Measurements from ENCODE around the gene OR5K1.
A peak's percentile ranks its signal among the peaks of the same experiment; 100 is the strongest.

Gene OR5K1

GRCh38 chr3:98462901-98463300 is at the start of gene OR5K1:
Gene OR5K1 (plus strand): TSS chr3:98463201. CDS start chr3:98469577, 6,376 bp downstream.
- no peak for DNase-seq

DNA sequence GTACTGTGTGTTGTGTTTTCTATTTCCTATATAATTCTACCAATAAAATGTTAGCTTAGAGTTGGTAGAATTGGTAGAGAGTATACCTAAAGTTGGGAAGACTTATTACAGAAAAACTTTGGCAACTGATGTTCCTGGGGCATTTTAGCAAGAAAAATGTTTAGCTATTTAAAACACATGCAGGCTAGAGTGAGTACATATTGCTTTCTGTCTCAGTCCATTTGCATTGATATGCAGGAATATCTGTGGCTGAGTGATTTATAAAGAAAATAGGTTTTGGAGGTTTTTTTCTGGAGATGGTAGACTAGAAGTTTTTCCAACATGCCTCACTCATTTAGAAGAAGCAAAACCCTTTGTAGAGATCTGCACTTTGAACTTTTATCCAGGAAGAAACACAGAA is 30.4 kb upstream of the OR5K1 start:
- DNase-seq: no peak

GRCh38 chr3:98433764-98434163 is 29.2 kb upstream of the OR5K1 start:
- no peak for DNase-seq

- no peak for DNase-seq
Measured at GRCh38 chr3:98434412-98434811, 28.6 kb upstream of the OR5K1 start.

DNA sequence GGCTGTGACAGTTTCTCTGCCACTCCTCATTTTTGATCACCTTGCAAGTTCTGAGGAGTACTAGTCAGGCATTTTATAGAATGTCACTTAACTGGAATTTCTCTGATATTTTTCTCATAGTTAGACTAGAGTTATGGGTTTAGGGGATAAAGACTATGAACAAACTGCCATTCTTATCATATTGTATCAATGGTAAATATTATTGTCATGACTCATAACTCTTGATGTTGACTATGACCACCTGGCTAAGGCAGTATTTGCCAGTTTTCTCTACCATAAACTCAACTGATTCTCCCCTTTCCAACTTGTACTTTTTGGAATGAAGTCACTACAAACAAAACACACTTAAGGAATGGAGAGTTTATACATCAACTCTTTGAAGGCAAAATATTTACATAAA is 22.7 kb upstream of the OR5K1 start:
- DNase-seq: no peak

GRCh38 chr3:98445949-98446406 is 17.0 kb upstream of the OR5K1 start:
- DNase-seq: no peak

GRCh38 chr3:98449606-98450193 is 13.3 kb upstream of the OR5K1 start:
- DNase-seq: no peak

DNA sequence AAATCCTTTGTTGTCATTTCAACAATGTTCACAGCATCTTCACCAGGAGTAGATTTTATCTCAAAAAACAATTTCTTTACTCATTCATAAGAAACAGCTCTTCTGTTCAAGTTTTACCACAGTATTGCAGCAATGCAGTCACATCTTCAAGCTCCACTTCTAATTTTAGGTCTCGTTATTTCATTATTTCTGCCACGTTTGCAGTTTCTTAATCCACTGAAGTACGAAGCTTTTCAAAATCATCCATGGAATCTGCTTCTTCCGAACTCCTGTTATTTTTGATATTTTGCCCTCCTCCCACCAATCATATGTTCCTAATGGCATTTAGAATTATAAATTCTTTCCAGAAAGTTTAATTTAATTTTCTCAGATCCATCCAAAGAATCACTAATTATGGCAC is 12.6 kb upstream of the OR5K1 start:
- DNase-seq: no peak

DNA sequence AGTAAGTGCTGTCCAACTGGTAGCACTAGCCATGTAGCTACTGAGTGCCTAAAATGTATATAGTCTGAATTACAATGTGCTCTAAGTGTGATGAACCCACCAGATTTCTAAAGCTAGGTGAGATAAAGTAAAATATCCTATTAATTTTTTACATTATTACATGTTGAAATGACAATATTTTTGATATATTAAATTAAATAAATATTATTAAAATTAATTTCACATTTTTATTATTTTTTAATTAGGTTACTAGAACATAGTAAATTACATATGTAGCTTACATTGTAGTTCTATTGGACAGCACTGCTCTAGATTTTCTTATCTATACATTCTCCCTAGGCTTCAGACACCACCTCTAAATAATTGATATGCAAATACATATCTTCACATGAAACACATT is 9.2 kb upstream of the OR5K1 start:
- no peak for DNase-seq

GRCh38 chr3:98454929-98455328 is 8.1 kb upstream of the OR5K1 start:
- no peak for DNase-seq

DNA sequence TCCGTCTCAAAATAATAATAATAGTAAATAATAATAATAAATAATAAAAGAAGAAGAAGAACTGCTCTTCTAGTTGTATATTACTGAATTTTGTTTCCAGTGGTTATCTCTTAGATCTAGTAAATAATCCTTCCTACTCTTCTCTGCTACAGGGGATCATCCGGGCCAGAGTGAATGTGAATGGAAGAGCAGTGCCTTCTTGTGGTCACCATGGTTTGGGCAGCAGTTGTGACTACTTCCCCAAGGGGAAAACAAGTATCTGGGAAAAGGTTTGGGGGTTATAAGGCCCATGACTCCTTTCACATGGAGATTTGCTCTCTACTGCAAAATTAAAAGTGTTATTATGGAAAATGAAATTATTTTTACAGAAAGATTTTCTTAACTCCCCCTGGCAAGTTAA is 5.5 kb upstream of the OR5K1 start:
- DNase-seq: no peak

DNA sequence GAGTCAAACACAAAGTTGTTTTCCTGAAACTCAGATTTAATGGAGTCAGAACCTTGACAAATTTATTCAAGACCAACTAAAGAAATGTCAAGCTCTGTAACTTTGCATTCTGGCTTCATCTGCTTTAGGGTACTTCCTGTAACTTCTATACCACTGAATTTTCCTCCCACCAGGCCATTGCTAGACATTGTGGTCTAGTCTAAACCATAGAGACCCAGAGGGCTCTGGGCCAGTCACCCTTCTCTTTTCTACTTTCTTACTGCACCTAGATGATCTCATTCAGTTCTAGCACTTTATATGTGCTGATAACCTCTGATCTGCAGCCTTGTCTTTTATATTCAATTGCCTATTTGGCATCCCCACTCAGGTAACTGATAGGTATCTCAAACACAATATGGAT is 2.8 kb upstream of the OR5K1 start:
- no peak for DNase-seq

- DNase-seq: no peak
Measured at GRCh38 chr3:98482717-98483482, 19.9 kb downstream of the OR5K1 start.

DNA sequence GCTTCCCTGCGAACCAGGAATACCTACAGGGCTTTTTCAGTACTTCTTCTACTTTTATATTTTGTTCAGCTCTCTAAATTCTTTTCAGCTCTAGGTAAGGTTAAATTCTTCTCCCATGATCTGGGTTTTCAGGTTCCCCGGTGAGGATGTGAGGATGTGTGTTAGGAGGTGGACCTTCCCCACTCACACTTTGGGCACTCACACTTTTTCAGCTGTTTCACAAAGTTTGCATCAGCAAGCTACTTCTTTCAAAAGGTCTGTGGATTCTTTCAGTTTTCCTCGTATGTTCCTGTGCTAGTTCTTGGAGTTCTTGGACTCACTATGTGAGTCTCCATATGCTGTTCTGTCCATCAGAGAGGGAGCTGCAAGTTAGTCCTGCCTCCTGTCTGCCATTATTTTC is 20.6 kb downstream of the OR5K1 start:
- no peak for DNase-seq

DNA sequence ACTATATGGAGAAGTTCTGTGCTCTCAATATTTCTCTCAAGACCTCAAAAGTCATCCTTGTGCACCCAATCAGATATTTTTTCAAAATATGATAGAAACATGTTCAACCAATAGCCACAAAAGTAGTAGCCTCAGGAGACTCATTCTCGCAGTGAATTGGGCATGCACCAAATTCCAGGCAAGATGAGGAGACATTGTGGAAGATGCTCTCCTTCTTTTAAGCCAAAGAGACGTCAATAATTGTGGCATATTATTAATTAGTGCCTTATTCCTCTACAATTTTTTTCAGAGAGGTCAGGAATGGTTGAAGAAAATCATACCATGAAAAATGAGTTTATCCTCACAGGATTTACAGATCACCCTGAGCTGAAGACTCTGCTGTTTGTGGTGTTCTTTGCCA is 34.4 kb downstream of the OR5K1 start, which contains the start of gene OR5K2:
Gene OR5K2 (plus strand): TSS at position 301 of the 400 bp plus-strand sequence. CDS start 0 bp downstream, at position 301.
- no peak for DNase-seq

- peak in 1 of 2 experiments; percentile 8 for DNase-seq
Measured at GRCh38 chr3:98500019-98500418, 37.0 kb downstream of the OR5K1 start.

DNA sequence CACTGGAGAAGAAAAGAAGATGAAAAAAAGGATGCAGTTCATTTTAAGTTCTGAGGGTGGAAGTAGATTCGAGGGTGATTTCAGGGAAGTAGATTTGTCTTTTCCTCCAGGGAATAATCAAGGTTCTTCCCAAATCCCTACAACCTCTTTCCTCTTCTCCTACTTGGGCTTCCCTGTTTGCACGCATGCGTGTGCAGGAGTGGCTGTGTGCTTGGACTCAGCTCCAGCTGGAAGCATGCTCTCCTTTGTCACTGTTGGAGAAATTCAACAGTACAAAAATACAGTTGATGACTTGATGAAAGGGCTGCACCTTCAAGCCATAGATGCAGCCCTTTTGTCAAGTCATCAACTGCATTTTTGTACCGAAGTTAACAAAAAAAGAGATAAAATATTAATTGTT is 38.3 kb downstream of the OR5K1 start:
- no peak for DNase-seq

DNA sequence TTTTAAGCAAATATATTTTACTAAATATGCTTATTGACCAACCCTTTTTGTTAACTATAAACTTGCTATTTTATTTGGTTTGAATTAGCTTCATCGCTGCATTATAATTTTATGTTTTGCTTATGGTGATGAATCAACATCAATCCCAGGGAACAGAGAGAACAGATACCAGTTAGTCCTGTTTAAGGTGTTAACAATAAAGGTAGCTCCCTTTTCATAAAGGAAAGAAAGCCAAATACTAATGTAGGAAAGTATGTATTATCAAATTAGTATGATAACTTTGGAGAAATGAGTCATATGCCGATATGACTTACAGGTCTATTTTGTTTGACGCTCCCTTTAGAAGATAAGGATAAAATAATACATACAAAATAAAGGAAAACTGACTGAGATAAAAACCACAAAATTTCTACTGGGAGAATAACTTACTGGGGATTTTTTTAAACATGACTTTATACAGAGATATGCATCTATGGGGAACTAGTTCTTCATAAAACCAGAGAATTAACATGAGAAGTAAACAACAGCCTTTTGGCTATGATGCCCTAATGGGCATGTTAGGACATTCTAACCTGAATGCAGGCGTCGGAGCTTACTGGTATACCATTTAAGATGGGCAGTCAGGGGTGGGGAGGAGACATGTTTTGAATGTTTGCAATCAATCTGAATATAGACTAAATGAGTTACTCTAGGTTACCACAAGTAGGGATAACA is 39.0 kb downstream of the OR5K1 start:
- no peak for DNase-seq

DNA sequence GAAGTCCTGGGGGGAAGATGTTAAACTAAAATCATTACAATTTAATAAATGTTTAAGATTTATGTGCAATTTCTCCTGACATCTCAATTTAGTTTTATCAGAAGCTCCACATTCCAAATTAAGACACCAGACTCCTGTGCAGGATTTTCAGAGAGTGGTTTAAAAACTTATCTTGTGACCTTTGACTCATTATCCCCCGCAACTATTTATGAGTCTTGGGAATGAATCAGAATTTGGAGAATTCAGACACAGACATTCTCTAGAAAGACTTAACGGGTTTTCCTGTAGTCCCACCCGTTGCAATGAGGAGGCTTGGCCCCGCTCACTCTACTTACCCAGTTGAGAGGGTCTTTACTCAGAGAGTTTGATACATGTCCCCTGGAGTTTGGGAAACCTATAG is 41.5 kb downstream of the OR5K1 start:
- no peak for DNase-seq

- no peak for DNase-seq
Measured at GRCh38 chr3:98508582-98508981, 45.6 kb downstream of the OR5K1 start.

- DNase-seq: no peak
Measured at GRCh38 chr3:98512576-98512975, 49.6 kb downstream of the OR5K1 start.

DNA sequence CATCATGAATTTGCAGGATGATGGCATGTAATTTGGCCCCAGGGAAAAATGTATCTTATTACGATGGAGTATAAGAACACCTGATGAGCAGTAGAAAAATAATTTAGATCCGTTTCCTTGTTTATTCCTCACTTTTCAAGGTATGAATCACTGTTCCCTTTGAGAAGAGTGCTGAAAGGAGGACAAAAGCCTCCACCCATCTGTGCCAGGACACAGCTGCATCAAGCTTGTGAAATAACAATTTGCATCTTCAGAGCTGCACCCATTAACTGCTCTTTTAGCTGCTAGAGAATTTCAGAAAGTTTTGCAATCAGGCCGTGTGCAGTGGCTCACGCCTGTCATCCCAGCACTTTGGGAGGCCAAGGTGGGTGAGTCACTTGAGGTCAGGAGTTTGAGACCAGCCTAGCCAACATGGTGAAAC is 50.1 kb downstream of the OR5K1 start:
- DNase-seq: no peak

- DNase-seq: no peak
Measured at GRCh38 chr3:98513736-98514135, 50.7 kb downstream of the OR5K1 start.

DNA sequence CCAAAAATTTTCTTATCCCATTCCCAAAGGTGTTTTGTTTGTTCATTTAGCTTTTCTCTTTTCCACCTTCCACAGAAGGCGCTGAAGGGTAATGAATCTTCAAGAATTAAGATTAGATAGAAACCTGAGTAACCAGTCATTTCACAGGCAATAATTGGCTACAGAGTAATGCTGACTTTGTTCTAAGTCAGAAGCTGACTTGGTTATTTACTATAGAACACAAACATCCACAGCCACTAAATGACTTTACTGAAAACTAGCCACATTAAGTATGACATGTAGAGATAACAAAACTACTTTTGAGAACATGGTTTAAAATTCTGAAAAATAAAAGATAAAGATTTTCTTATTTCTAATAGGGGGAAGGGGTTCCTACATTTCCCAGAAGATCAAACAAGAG is 51.9 kb downstream of the OR5K1 start:
- DNase-seq: no peak

All from NCI-H2081 (cell line).